BLaER1 treated with 17β-estradiol and CSF1 and Interleukin-3, amounts not matched to agents 10 nM and 100 nM (cell line): ENCODE data around the gene CEP164.

Experiments used
- H3K27ac ChIP-seq, 11 experiments: shearing (Covaris generic); formaldehyde crosslinking; 2 replicates each; pipeline ENCODE4 v1.8.1; 2022
- H3K27me3 ChIP-seq, 11 experiments: shearing (Covaris generic); formaldehyde crosslinking; 2 replicates each; pipeline ENCODE4 v1.8.1; 2022
- H3K36me3 ChIP-seq, 11 experiments: shearing (Covaris generic); formaldehyde crosslinking; 2 replicates each; pipeline ENCODE4 v1.8.1; 2022
- H3K4me1 ChIP-seq, 10 experiments: shearing (Covaris generic); formaldehyde crosslinking; 2 replicates each; pipeline ENCODE4 v1.8.1; 2022
- H3K4me2 ChIP-seq, 11 experiments: shearing (Covaris generic); formaldehyde crosslinking; 2 replicates each; pipeline ENCODE4 v1.8.1; 2022
- H3K4me3 ChIP-seq, 10 experiments: shearing (Covaris generic); formaldehyde crosslinking; 2 replicates each; pipeline ENCODE4 v1.8.1; 2022
- H3K9ac ChIP-seq, 11 experiments: shearing (Covaris generic); formaldehyde crosslinking; 2 replicates each; pipeline ENCODE4 v1.8.1; 2022
- H3K9me3 ChIP-seq, 11 experiments: shearing (Covaris generic); formaldehyde crosslinking; replicated peaks in 1 of 11; 2 replicates each; pipeline ENCODE4 v1.8.1; 2022
- H4K20me1 ChIP-seq, 11 experiments: shearing (Covaris generic); formaldehyde crosslinking; 2 replicates each; pipeline ENCODE4 v1.8.1; 2022
- Cebpa-rat ChIP-seq, 11 experiments: shearing (Covaris generic); IDR thresholded peaks; 2 replicates each; pipeline ENCODE4 v1.8.1; 2022

CEP164 gene

GRCh38 chr11:117333917-117334316 is 6.3 kb downstream of the CEP164 start:
- Histone ChIP-seq H3K9me3 (no peaks in the 10 kb centered on the region), H3K27me3 (no peaks in the 10 kb centered on the region), H3K4me1 (peaks cover 4 to 27% (median 12%) of the 10 kb centered on the region in 10 experiments), H3K9ac (no peak overlapping the region), H3K36me3 (peaks cover 0 to 51% (median 13%) of the 10 kb centered on the region in 11 experiments; a peak in 15 of 22 replicates), H3K27ac (no peak overlapping the region), H3K4me3 (no peak overlapping the region), H3K4me2 (no peak overlapping the region), H4K20me1 (peaks cover 0 to 19% (median 0%) of the 10 kb centered on the region in 11 experiments; a peak in 2 of 22 replicates)
- TF ChIP-seq Cebpa-rat (IDR thresholded peaks at IDR 0.05), result no peak

GRCh38 chr11:117334896-117335295 is 7.2 kb downstream of the CEP164 start:
- Histone ChIP-seq H4K20me1 (peaks cover 0 to 19% (median 0%) of the 10 kb centered on the region in 11 experiments; a peak in 1 of 22 replicates), H3K27me3 (no peaks in the 10 kb centered on the region), H3K4me3 (no peak overlapping the region), H3K27ac (no peak overlapping the region), H3K9me3 (no peaks in the 10 kb centered on the region), H3K4me1 (peaks cover 0 to 17% (median 5%) of the 10 kb centered on the region in 10 experiments; a peak in 9 of 20 replicates), H3K4me2 (no peak overlapping the region), H3K9ac (no peak overlapping the region), H3K36me3 (peaks cover 6 to 61% (median 23%) of the 10 kb centered on the region in 11 experiments; a peak in 18 of 22 replicates)
- no peak for TF ChIP-seq Cebpa-rat (IDR thresholded peaks at IDR 0.05)

GRCh38 chr11:117335399-117335798 is 7.7 kb downstream of the CEP164 start:
- peaks cover 7 to 66% (median 28%) of the 10 kb centered on the region in 11 experiments; a peak in 20 of 22 replicates for H3K36me3 ChIP-seq
- no peaks in the 10 kb centered on the region for H3K9me3 ChIP-seq
- H3K27ac ChIP-seq, result no peak overlapping the region
- H3K4me2 ChIP-seq, result no peak overlapping the region
- H4K20me1 ChIP-seq, result peaks cover 0 to 19% (median 0%) of the 10 kb centered on the region in 11 experiments; a peak in 1 of 22 replicates
- H3K27me3 ChIP-seq, result no peaks in the 10 kb centered on the region
- TF ChIP-seq Cebpa-rat (IDR thresholded peaks at IDR 0.05), result no peak
- no peak overlapping the region for H3K9ac ChIP-seq
- H3K4me1 ChIP-seq, result peaks cover 0 to 12% (median 5%) of the 10 kb centered on the region in 10 experiments; a peak in 8 of 20 replicates
- H3K4me3 ChIP-seq, result no peak overlapping the region

GRCh38 chr11:117337076-117337475 is 9.4 kb downstream of the CEP164 start:
- Histone ChIP-seq H3K36me3 (peaks cover 22 to 82% (median 45%) of the 10 kb centered on the region in 11 experiments; a peak in 21 of 22 replicates), H3K4me3 (no peak overlapping the region), H3K9ac (no peak overlapping the region), H3K4me2 (no peak overlapping the region), H3K9me3 (no peaks in the 10 kb centered on the region), H3K27me3 (no peaks in the 10 kb centered on the region), H3K27ac (no peak overlapping the region), H3K4me1 (peaks cover 0 to 7% (median 4%) of the 10 kb centered on the region in 10 experiments; a peak in 8 of 20 replicates), H4K20me1 (peaks cover 0 to 19% (median 0%) of the 10 kb centered on the region in 11 experiments; a peak in 1 of 22 replicates)
- TF ChIP-seq Cebpa-rat (IDR thresholded peaks at IDR 0.05), result no peak

GRCh38 chr11:117345039-117345438 is 17.4 kb downstream of the CEP164 start:
- H3K9me3 ChIP-seq, result no peaks in the 10 kb centered on the region
- H3K27me3 ChIP-seq, result no peaks in the 10 kb centered on the region
- H3K4me1 ChIP-seq, result no peaks in the 10 kb centered on the region
- no peak overlapping the region for H3K9ac ChIP-seq
- no peak overlapping the region for H3K4me3 ChIP-seq
- H3K4me2 ChIP-seq, result no peak overlapping the region
- no peak for TF ChIP-seq Cebpa-rat (IDR thresholded peaks at IDR 0.05)
- H3K36me3 ChIP-seq, result peaks cover 52 to 100% (median 80%) of the 10 kb centered on the region in 11 experiments
- no peak overlapping the region for H3K27ac ChIP-seq
- H4K20me1 ChIP-seq, result no peaks in the 10 kb centered on the region

GRCh38 chr11:117354550-117354949 is 26.9 kb downstream of the CEP164 start:
- Histone ChIP-seq H3K9ac (no peak overlapping the region), H3K4me1 (no peaks in the 10 kb centered on the region), H3K27ac (no peak overlapping the region), H3K4me3 (no peak overlapping the region), H4K20me1 (peaks cover 0 to 16% (median 0%) of the 10 kb centered on the region in 11 experiments; a peak in 4 of 22 replicates), H3K36me3 (peaks cover 36 to 99% (median 54%) of the 10 kb centered on the region in 11 experiments), H3K27me3 (no peaks in the 10 kb centered on the region), H3K9me3 (no peaks in the 10 kb centered on the region), H3K4me2 (no peak overlapping the region)
- no peak for TF ChIP-seq Cebpa-rat (IDR thresholded peaks at IDR 0.05)

- H3K27ac ChIP-seq, result no peak overlapping the region
- H3K27me3 ChIP-seq, result no peaks in the 10 kb centered on the region
- H3K4me3 ChIP-seq, result no peak overlapping the region
- H3K9me3 ChIP-seq, result no peaks in the 10 kb centered on the region
- no peak for TF ChIP-seq Cebpa-rat (IDR thresholded peaks at IDR 0.05)
- no peak overlapping the region for H3K4me2 ChIP-seq
- H3K4me1 ChIP-seq, result 0 out of 20 replicates have a peak, but pooled peaks cover 0 to under 1% (median 0%) of the 10 kb centered on the region in 10 experiments
- peaks cover 36 to 100% (median 56%) of the 10 kb centered on the region in 11 experiments for H3K36me3 ChIP-seq
- peaks cover 0 to 16% (median 0%) of the 10 kb centered on the region in 11 experiments; a peak in 4 of 22 replicates for H4K20me1 ChIP-seq
- no peak overlapping the region for H3K9ac ChIP-seq
Observed at GRCh38 chr11:117356126-117356890, 28.7 kb downstream of the CEP164 start.

- Histone ChIP-seq H3K9ac (no peak overlapping the region), H3K4me3 (no peak overlapping the region), H3K36me3 (peaks cover 27 to 100% (median 59%) of the 10 kb centered on the region in 11 experiments), H3K4me2 (peak overlapping the region in 4 of 11 experiments; percentile 3 to 32 (median 26); a peak in 3 of 22 replicates), H3K9me3 (peaks cover 0 to 9% (median 0%) of the 10 kb centered on the region in 11 experiments; a peak in 1 of 22 replicates), H4K20me1 (0 out of 22 replicates have a peak, but pooled peaks cover 0 to 1% (median 0%) of the 10 kb centered on the region in 11 experiments), H3K27me3 (no peaks in the 10 kb centered on the region), H3K27ac (no peak overlapping the region), H3K4me1 (peaks cover 0 to 9% (median 0%) of the 10 kb centered on the region in 10 experiments; a peak in 9 of 20 replicates)
- no peak for TF ChIP-seq Cebpa-rat (IDR thresholded peaks at IDR 0.05)
Observed at GRCh38 chr11:117361432-117361831, 33.8 kb downstream of the CEP164 start.

- TF ChIP-seq Cebpa-rat (IDR thresholded peaks at IDR 0.05), result no peak
Observed at GRCh38 chr11:117366248-117366647, 38.6 kb downstream of the CEP164 start.

More at GRCh38 chr11:117366248-117366647, 38.6 kb downstream of the CEP164 start:
- Histone ChIP-seq H3K27me3 (no peaks in the 10 kb centered on the region), H3K9ac (no peak overlapping the region), H3K9me3 (peaks cover 0 to 9% (median 0%) of the 10 kb centered on the region in 11 experiments; a peak in 1 of 22 replicates), H3K4me3 (no peak overlapping the region), H3K4me1 (peaks cover 0 to 9% (median 0%) of the 10 kb centered on the region in 10 experiments; a peak in 9 of 20 replicates), H3K27ac (no peak overlapping the region), H4K20me1 (peaks cover 0 to 17% (median 0%) of the 10 kb centered on the region in 11 experiments; a peak in 2 of 22 replicates), H3K4me2 (no peak overlapping the region), H3K36me3 (peaks cover 30 to 100% (median 79%) of the 10 kb centered on the region in 11 experiments)
